Measurements from ENCODE around the gene SLC8B1.

Gene SLC8B1

DNA sequence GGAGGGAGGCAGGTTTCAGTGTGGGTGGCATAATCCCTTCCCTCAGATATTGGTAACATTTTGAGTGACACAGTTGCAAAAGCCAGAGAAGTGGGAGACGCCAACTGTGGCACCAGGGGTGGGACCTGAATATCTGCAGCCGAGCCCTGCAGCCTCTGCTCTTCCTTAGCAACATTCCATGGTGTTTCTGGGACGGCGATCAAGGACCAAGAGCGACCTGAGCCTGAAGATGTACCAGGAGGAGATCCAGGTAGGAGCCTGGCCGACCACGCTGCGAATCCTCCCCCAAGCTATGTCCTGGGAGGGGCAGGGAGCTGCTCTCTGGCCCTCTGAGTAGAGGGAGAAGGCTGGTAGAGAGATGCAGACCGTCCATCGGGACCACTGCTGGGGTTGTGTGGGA lies 41.8 kb downstream of the SLC8B1 start:
- H4K8ac ChIP-seq (ENCODE audit: low read length) = no peak overlapping the region
- no peak overlapping the region for H2BK5ac ChIP-seq (ENCODE audit: low read depth, low read length, poor library complexity, severe bottlenecking)
- H3K9ac ChIP-seq (ENCODE audit: low read length) = no peak overlapping the region
- H3K4ac ChIP-seq (ENCODE audit: low read depth in 1 of 2, low read length in 2 of 2) = no peak overlapping the region
- no peaks in the 10 kb centered on the region for H3K79me1 ChIP-seq (replicated peaks; ENCODE audit: low read length, poor library complexity, severe bottlenecking)
- H2BK15ac ChIP-seq (ENCODE audit: low read depth, poor library complexity, severe bottlenecking) = no peak overlapping the region
- no peak overlapping the region for H2AK5ac ChIP-seq (ENCODE audit: low read length, severe bottlenecking)
- DNase-seq = no peak
- H2AFZ ChIP-seq (ENCODE audit: low read depth, low read length) = no peak overlapping the region
- no peak overlapping the region for H2BK12ac ChIP-seq (ENCODE audit: low read length in 2 of 2)
- no peak overlapping the region for H3K23ac ChIP-seq (ENCODE audit: low read length in 2 of 2)
- no peak overlapping the region for H3K14ac ChIP-seq (ENCODE audit: low read length in 2 of 2)
- H3K18ac ChIP-seq (ENCODE audit: low read depth in 1 of 2, low read length in 2 of 2) = no peak overlapping the region
- H3K27ac ChIP-seq (ENCODE audit: low read length, poor library complexity, severe bottlenecking) = no peak overlapping the region
- H3K4me1 ChIP-seq (ENCODE audit: control insufficient read depth, insufficient read depth, low read depth, low read length) = peaks cover 6% of the 10 kb centered on the region
- H3K4me2 ChIP-seq (ENCODE audit: low read length, poor library complexity, severe bottlenecking) = no peak overlapping the region
- H3K27me3 ChIP-seq (ENCODE audit: control insufficient read depth in 1 of 2, insufficient read depth in 1 of 2, low read length in 2 of 2) = no peaks in the 10 kb centered on the region
- H3K4me3 ChIP-seq (ENCODE audit: insufficient read depth in 1 of 2, low read depth in 1 of 2, low read length in 2 of 2) = no peak overlapping the region
- H3K36me3 ChIP-seq (ENCODE audit: control insufficient read depth in 1 of 2, insufficient read depth in 2 of 2, low read depth in 1 of 2, low read length in 2 of 2) = peaks cover 76 to 88% of the 10 kb centered on the region in 2 experiments
- no peak overlapping the region for H4K91ac ChIP-seq (ENCODE audit: low read length)
- no peak overlapping the region for H2BK120ac ChIP-seq (ENCODE audit: low read depth, low read length)
- WGBS = 94% methylated on average over 10 of the region's 10 CpGs
- H3K9me3 ChIP-seq (ENCODE audit: control insufficient read depth, low read length) = no peaks in the 10 kb centered on the region

DNA sequence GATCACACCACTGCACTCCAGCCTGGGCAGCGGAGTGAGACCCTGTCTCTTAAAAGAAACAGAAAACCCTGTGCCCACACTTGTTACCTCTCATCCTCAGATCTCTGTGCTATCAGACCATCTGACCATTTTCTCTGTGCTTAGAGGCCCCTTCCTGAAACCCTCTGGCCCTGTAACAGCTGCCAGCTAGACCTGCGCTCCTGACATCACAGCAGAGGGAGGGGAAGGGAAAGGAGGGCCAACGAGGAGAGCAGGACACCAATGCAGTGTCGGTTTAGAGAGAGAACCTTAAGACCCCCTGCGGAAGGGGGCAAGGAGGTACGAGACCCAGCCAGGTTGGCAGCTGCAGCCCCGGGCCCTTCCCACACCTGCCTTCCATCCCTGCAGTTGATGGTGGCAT lies 42.4 kb downstream of the SLC8B1 start:
- Histone ChIP-seq H2BK5ac (ENCODE audit: low read depth, low read length, poor library complexity, severe bottlenecking) (no peak overlapping the region), H3K4me1 (ENCODE audit: control insufficient read depth, insufficient read depth, low read depth, low read length) (peaks cover 6% of the 10 kb centered on the region), H3K4me3 (ENCODE audit: insufficient read depth in 1 of 2, low read depth in 1 of 2, low read length in 2 of 2) (no peak overlapping the region), H3K9ac (ENCODE audit: low read length) (peak overlapping the region; percentile 57), H3K9me3 (ENCODE audit: control insufficient read depth, low read length) (no peaks in the 10 kb centered on the region), H2AFZ (ENCODE audit: low read depth, low read length) (no peak overlapping the region), H3K23ac (ENCODE audit: low read length in 2 of 2) (no peak overlapping the region), H3K18ac (ENCODE audit: low read depth in 1 of 2, low read length in 2 of 2) (peak overlapping the region in 1 of 2 experiments; percentile 23), H2BK120ac (ENCODE audit: low read depth, low read length) (no peak overlapping the region), H2AK5ac (ENCODE audit: low read length, severe bottlenecking) (no peak overlapping the region), H3K27me3 (ENCODE audit: control insufficient read depth in 1 of 2, insufficient read depth in 1 of 2, low read length in 2 of 2) (no peaks in the 10 kb centered on the region), H2BK15ac (ENCODE audit: low read depth, poor library complexity, severe bottlenecking) (no peak overlapping the region), H3K79me1 (replicated peaks; ENCODE audit: low read length, poor library complexity, severe bottlenecking) (peaks cover 1% of the 10 kb centered on the region), H4K91ac (ENCODE audit: low read length) (no peak overlapping the region), H3K36me3 (ENCODE audit: control insufficient read depth in 1 of 2, insufficient read depth in 2 of 2, low read depth in 1 of 2, low read length in 2 of 2) (peaks cover 74 to 89% of the 10 kb centered on the region in 2 experiments), H3K27ac (ENCODE audit: low read length, poor library complexity, severe bottlenecking) (no peak overlapping the region), H3K4me2 (ENCODE audit: low read length, poor library complexity, severe bottlenecking) (no peak overlapping the region), H4K8ac (ENCODE audit: low read length) (no peak overlapping the region), H3K14ac (ENCODE audit: low read length in 2 of 2) (no peak overlapping the region), H2BK12ac (ENCODE audit: low read length in 2 of 2) (peak overlapping the region in 1 of 2 experiments; percentile 42), H3K4ac (ENCODE audit: low read depth in 1 of 2, low read length in 2 of 2) (no peak overlapping the region)
- DNase-seq = no peak
- WGBS = 90% methylated on average over 7 of the region's 7 CpGs

DNA sequence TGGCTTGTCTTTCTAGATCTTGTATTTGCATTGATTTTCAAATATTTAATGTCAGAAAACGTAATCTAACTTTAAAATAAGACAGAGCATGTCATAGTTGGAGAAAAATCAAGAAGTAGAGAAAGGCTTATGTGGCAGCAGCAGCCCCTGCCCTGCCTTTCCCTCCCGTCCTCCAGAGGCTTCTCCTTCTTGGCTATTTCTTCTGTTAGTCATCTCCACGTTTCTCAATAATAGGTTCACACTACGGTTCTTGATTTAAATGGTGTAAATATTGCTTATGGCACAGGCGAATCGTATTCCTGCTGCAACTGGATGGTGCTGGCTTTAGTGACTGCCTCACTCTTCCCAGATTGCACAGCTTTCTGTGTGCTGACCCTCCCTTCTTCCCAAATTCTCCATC lies 42.8 kb downstream of the SLC8B1 start:
- Histone ChIP-seq H3K14ac (ENCODE audit: low read length in 2 of 2) (no peak overlapping the region), H3K4me3 (ENCODE audit: insufficient read depth in 1 of 2, low read depth in 1 of 2, low read length in 2 of 2) (no peak overlapping the region), H2BK120ac (ENCODE audit: low read depth, low read length) (no peak overlapping the region), H2BK15ac (ENCODE audit: low read depth, poor library complexity, severe bottlenecking) (no peak overlapping the region), H3K18ac (ENCODE audit: low read depth in 1 of 2, low read length in 2 of 2) (no peak overlapping the region), H3K36me3 (ENCODE audit: control insufficient read depth in 1 of 2, insufficient read depth in 2 of 2, low read depth in 1 of 2, low read length in 2 of 2) (peaks cover 73 to 89% of the 10 kb centered on the region in 2 experiments), H2BK5ac (ENCODE audit: low read depth, low read length, poor library complexity, severe bottlenecking) (no peak overlapping the region), H2BK12ac (ENCODE audit: low read length in 2 of 2) (no peak overlapping the region), H3K27me3 (ENCODE audit: control insufficient read depth in 1 of 2, insufficient read depth in 1 of 2, low read length in 2 of 2) (no peaks in the 10 kb centered on the region), H3K9ac (ENCODE audit: low read length) (peak overlapping the region; percentile 57), H3K79me1 (replicated peaks; ENCODE audit: low read length, poor library complexity, severe bottlenecking) (peaks cover 1% of the 10 kb centered on the region), H3K27ac (ENCODE audit: low read length, poor library complexity, severe bottlenecking) (no peak overlapping the region), H2AK5ac (ENCODE audit: low read length, severe bottlenecking) (no peak overlapping the region), H4K91ac (ENCODE audit: low read length) (no peak overlapping the region), H3K4me1 (ENCODE audit: control insufficient read depth, insufficient read depth, low read depth, low read length) (peaks cover 3% of the 10 kb centered on the region), H3K23ac (ENCODE audit: low read length in 2 of 2) (no peak overlapping the region), H2AFZ (ENCODE audit: low read depth, low read length) (no peak overlapping the region), H3K4me2 (ENCODE audit: low read length, poor library complexity, severe bottlenecking) (no peak overlapping the region), H3K4ac (ENCODE audit: low read depth in 1 of 2, low read length in 2 of 2) (no peak overlapping the region), H4K8ac (ENCODE audit: low read length) (no peak overlapping the region), H3K9me3 (ENCODE audit: control insufficient read depth, low read length) (no peaks in the 10 kb centered on the region)
- 51% methylated on average over 5 of the region's 6 CpGs for WGBS
- DNase-seq = peak; percentile 54

DNA sequence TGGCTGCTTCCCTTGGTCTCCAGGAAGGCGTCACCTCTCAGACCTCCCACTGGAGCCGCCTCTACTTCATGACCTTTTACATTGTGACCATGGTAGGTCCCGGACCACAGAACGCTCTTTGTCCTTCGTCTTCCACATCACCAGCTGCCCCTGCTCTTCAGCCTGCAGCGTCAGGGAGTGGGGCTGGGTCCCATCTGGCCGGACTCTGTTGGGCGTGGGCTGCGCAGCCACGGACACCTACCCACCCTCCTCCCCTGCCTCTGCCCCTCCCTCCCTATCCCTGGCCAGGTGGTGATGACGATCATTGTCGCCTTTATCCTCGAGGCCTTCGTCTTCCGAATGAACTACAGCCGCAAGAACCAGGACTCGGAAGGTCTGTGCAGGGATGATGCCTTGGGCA lies 43.3 kb downstream of the SLC8B1 start:
- no peak overlapping the region for H2AK5ac ChIP-seq (ENCODE audit: low read length, severe bottlenecking)
- no peak overlapping the region for H2AFZ ChIP-seq (ENCODE audit: low read depth, low read length)
- no peak overlapping the region for H3K4ac ChIP-seq (ENCODE audit: low read depth in 1 of 2, low read length in 2 of 2)
- no peak overlapping the region for H4K91ac ChIP-seq (ENCODE audit: low read length)
- peaks cover 73 to 89% of the 10 kb centered on the region in 2 experiments for H3K36me3 ChIP-seq (ENCODE audit: control insufficient read depth in 1 of 2, insufficient read depth in 2 of 2, low read depth in 1 of 2, low read length in 2 of 2)
- H4K8ac ChIP-seq (ENCODE audit: low read length) = no peak overlapping the region
- WGBS = 95% methylated on average over 17 of the region's 17 CpGs
- H2BK5ac ChIP-seq (ENCODE audit: low read depth, low read length, poor library complexity, severe bottlenecking) = no peak overlapping the region
- no peak overlapping the region for H3K27ac ChIP-seq (ENCODE audit: low read length, poor library complexity, severe bottlenecking)
- H2BK12ac ChIP-seq (ENCODE audit: low read length in 2 of 2) = peak overlapping the region in 1 of 2 experiments; percentile 11
- no peak overlapping the region for H3K4me2 ChIP-seq (ENCODE audit: low read length, poor library complexity, severe bottlenecking)
- H3K23ac ChIP-seq (ENCODE audit: low read length in 2 of 2) = no peak overlapping the region
- no peak overlapping the region for H3K14ac ChIP-seq (ENCODE audit: low read length in 2 of 2)
- H3K18ac ChIP-seq (ENCODE audit: low read depth in 1 of 2, low read length in 2 of 2) = no peak overlapping the region
- H2BK120ac ChIP-seq (ENCODE audit: low read depth, low read length) = no peak overlapping the region
- H3K27me3 ChIP-seq (ENCODE audit: control insufficient read depth in 1 of 2, insufficient read depth in 1 of 2, low read length in 2 of 2) = no peaks in the 10 kb centered on the region
- H3K4me3 ChIP-seq (ENCODE audit: insufficient read depth in 1 of 2, low read depth in 1 of 2, low read length in 2 of 2) = no peak overlapping the region
- no peaks in the 10 kb centered on the region for H3K9me3 ChIP-seq (ENCODE audit: control insufficient read depth, low read length)
- no peak for DNase-seq
- peaks cover 1% of the 10 kb centered on the region for H3K79me1 ChIP-seq (replicated peaks; ENCODE audit: low read length, poor library complexity, severe bottlenecking)
- H2BK15ac ChIP-seq (ENCODE audit: low read depth, poor library complexity, severe bottlenecking) = no peak overlapping the region
- peak overlapping the region; percentile 35 for H3K9ac ChIP-seq (ENCODE audit: low read length)
- peaks cover 5% of the 10 kb centered on the region for H3K4me1 ChIP-seq (ENCODE audit: control insufficient read depth, insufficient read depth, low read depth, low read length)

All from mesenchymal stem cell (in vitro differentiated cells and primary cell).